Glomerular visceral epithelial cell (primary cell): ENCODE results near the gene C10orf90.

Source experiments
- DNase-seq: peaks from one replicate; pipeline ENCODE4 v3.0.0-alpha.2; 2016; ENCODE audit errors: extremely low spot score

Gene C10orf90

GRCh38 chr10:126673565-126673964 is 3.1 kb upstream of the C10orf90 start:
- no peak for DNase-seq

GRCh38 chr10:126671402-126671975 is 996 bp upstream of the C10orf90 start:
- no peak for DNase-seq

- DNase-seq: no peak
These were observed 385 bp upstream of the C10orf90 start for GRCh38 chr10:126670895-126671261.

GRCh38 chr10:126669168-126669567 is 1.3 kb downstream of the C10orf90 start:
- no peak for DNase-seq

DNA sequence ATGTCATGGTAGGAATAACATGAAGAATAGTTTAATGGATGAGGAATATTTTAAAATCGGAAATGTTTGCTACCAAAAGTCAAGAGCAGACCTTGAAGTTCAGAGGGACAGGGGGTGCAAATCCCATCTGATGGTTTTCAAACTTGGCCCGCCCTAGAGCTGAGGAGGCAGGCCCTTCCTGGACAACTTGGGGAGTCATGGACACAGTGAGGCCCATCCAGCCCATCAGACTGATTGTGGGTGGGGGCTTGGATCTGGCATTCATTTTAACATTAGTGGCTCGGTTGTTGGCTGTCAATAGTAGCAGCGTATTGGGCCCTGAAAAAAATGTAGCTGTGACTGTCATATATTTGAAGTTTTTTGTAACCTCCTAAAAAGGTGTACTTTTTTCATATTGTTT is 2.0 kb downstream of the C10orf90 start:
- DNase-seq: no peak

DNA sequence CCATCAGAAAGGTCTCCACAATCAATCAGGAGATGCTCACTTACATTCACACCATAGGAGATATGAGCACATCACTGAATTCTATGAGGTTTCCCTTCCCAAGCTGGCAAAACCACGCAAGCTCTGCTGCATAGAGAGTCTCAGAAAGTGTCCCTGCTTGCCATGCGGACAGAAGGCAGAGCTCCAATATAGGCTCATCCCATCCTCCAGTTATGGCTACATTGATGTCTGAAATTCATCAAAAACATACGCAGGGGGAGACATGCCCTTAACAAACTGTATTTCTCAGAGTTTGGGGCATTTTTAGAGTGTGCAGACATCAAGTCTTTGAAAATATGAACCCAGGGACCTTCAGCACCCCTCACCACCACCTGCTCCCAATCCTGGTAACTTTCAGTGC is 2.9 kb downstream of the C10orf90 start:
- no peak for DNase-seq

GRCh38 chr10:126665207-126665606 is 5.3 kb downstream of the C10orf90 start:
- no peak for DNase-seq

DNA sequence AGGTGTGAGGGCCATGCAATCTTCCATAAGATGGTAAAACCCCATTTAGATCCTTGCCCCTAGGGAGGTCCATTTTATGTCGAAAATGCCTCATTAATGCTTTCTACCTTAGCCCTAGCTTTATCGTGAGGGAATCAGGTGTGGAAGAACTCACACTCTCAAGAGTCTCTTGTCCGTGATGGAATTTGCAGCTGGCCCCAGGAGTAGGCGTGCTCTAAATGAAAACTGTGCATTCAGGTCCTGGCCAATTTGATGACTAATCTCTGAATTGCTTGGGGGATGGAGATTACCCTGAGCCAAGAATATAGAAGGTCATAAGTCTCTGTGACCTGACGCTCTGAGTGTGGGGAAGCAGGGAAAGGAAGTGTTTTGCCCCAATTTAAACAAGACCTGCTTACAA is 6.6 kb downstream of the C10orf90 start:
- no peak for DNase-seq

DNA sequence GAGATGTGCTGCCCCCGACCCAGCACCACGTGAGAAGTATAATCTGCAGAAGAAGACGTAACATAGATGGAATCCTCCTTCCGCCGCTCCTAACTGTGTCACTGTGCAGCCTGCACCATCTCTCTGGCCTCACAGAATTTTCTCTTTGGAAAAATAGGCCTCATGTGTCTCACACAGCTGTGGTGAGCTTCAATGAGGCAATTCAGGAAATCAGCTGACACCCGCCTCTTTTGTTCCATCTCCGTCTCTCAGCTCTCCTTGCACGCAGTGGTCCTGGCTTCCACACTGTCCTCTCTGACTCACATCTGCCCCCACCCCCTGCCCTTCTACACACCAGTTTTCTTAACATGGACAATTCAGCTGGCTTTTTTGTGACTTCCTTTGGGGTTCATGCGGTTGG is 7.2 kb downstream of the C10orf90 start:
- DNase-seq: no peak

DNA sequence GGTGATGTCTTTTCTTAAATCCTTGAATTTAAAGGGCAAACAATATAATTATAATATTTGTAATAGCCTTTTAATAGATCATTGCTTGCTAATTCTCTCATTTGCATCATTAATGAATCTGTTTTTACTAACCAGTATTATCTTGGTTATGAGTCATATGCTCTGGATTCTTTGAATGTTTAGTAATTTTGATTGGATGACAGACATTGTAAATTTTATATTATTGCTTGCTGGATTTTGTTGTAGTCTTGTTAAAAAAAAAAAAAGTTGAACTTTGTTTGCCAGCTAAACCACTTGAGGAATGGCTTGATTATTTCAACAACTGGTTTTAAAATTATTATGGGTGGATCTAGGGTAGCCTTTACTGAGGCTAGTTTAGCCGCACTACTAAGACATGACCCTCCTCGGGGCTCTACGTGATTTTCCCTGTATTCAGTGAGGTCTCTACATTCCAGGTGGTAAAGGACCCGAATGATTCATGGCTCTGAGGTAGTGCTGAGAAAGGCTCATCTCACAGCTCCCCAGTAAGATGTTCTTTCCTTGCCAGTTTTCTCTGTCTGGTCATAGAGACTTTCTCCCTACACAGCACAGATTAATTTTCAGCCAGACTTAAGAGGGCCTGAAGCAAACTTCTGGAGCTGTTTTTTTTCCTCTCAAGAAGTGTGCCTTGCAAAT is 8.5 kb downstream of the C10orf90 start:
- no peak for DNase-seq

- DNase-seq: no peak
These were observed 9.1 kb downstream of the C10orf90 start for GRCh38 chr10:126661356-126661755.

DNA sequence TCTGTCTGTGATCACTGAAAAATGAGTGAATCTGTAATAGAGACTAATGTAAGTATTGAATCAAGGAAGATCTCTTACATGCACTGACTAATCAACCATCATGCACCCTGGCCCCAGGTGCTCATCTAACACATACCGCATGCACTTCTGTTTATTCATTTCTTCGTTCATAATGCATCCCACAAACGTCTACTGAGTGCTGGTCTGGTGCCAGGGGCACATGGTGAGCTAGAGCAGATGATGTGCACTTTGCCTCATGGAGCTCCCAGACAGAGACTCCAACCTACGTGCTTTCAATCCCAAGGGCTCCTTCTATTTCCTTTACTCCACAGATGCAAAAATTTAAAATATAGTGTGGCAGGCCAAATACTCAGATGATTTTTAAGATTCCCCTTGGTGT is 10.7 kb downstream of the C10orf90 start:
- no peak for DNase-seq

- no peak for DNase-seq
These were observed 11.6 kb downstream of the C10orf90 start for GRCh38 chr10:126658928-126659327.

- no peak for DNase-seq
These were observed 15.9 kb downstream of the C10orf90 start for GRCh38 chr10:126654579-126654978.

DNA sequence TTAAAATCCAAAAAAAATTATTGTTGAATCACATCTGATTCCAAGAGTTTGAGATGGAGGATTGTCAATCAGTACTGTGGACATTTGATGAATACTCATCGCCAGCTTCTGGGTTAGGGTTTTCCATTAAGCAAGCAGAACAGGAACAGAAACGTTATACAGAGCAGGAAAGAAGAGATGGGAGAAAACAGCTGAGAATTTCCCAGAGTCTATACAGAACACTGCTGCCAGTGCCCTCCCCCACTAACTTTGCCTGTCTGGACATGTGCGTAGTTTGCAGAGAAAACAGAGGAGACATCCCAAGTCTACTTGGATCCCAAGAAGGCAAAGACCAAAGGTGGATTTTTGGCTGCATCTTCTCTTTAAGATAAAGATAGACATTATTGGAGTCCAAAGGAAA is 19.0 kb downstream of the C10orf90 start:
- no peak for DNase-seq

- no peak for DNase-seq
These were observed 20.3 kb downstream of the C10orf90 start for GRCh38 chr10:126650161-126650560.

DNA sequence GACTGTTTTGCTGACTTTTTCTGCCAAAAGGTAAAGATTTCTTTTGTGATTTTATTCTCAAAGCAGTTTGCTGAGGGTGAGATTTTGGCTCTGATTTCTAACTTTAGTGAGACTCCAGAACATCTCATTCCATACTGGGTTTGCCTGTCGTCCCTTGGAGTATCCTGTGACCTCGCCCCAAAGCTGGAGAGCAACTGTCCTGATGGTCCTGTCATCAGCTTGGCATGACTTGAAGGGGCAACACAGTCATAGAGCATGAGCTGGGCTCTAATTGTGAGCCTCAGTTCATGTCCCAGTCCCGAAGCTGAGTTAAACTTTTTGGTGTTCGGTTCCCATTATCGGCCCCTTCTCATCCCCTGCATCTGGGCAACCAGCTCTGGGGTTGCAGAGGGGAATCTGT is 23.4 kb downstream of the C10orf90 start:
- DNase-seq: no peak

DNA sequence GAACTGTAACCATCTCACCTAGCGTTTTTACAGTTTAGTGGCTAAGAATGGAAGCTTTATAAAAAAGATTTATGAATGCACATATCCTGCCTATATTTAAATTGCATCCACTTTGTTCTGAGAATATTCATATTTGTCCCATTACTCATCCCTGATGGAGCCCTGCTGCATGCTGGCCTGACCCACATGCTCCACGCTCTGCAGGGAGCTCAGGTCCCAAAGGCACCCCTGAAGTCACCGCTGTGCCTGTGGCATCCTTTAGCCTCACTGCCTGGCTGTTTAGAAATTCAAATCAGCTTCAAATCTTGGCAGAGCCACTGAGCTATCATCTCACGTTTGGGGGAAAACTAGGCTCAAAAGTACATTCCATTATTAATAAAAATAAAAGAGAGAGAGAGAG is 24.4 kb downstream of the C10orf90 start:
- peak; percentile 6 for DNase-seq

DNA sequence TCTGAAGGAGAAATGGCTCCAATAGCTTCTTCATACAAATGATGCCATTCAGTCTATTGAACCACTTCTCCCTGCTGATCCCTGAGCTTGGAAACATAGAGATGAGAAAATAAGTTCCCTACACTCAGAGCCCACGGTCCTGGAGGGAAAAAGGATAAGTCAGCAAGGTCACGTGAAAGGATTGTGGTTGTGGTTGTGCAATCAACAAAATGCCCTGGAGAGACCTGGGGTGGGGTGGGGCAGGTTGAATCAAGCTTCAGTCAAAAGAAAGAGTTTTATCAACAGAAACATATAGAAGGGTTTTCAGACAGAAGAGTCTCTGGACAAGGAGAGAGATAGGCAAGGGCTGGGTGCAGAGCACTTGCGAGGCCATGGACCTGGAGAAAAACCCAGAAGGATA is 30.1 kb downstream of the C10orf90 start:
- DNase-seq: peak; percentile 14

DNA sequence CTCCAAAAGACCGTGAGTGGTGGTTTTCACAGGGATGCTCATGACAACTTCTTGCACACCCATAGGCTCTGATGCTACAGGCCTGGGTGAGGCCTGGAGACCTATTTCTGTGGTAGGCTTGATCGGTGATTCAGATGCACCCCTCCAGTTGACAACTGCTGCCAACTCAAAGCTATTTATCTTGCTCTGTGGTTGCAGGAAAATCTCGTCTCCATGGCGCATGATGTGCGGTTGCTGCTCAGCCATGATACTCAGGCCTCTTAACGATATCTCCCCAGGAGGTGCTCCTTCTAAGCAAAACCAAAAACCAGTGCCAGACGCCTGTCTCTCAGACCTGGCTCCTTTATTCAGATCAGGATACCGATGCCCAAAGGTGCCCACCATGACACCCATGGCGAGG is 31.4 kb downstream of the C10orf90 start:
- DNase-seq: no peak

DNA sequence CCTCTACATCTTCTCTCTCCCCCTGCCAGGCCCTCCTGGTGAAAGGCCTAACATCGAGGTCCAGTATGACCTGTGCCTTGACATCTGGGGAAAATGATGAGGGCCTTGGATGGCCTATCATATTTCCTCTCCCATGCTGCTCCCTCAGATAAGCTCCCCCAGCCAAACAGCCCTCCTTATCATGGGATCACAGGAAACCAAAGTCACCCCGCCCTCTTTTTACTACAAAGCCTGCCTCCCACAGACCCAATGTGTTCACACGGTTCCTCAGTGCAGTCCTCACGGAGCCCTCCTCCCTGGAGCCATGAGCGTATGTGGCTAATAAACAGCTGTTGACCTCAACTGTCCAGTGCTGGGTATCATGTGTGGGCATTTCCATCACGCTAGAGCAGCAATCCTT is 32.0 kb downstream of the C10orf90 start:
- DNase-seq: no peak

DNA sequence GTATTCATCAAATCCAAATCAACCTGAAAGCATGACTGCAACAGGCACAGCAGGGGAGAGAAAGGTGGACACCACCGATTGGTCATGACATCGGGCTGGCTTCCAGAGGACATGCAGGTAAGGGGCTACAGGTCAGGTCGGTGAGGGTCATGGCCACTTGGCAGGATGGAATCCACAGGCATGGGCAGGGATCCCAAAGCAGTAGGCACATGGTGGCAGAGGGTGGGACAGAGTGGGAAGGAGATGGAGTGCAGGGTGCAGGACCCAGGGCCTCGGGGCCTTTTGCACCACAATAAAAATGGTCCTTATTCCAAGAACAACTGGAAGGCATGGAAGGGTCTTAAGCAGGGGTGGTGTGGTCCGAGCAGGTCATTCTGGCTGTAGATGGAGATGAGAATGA is 33.0 kb downstream of the C10orf90 start:
- DNase-seq: no peak

DNA sequence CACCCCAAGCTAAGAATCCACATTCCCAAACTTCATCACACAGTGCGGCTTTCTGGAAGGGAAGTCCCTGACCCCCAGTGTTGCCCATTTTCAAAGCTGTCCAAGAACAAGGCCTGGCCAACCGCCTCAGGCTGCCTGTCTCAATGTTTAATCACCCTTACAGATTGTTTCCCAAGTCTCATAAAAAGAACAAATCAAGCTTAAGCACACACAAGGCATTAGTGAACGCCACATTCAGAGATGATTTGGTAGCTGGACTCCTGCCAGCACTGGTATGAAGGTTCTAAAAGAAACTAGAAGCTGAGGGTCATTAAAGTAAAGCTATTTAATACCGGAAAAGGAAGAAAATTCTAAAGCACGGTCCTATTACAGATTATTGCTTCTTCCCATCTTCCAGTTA is 35.6 kb downstream of the C10orf90 start:
- DNase-seq: peak; percentile 49

- DNase-seq: no peak
These were observed 36.1 kb downstream of the C10orf90 start for GRCh38 chr10:126634347-126634746.
